Stimulated activated CD4-positive, alpha-beta T cell treated with anti-CD3 and anti-CD28 coated beads, Interleukin-1b, Interleukin-23, amount 100 ng/mL, for 24 hours (primary cell): ENCODE results near the gene NABP1.

ENCODE experiments used
- DNase-seq, 4 experiments: peaks; one replicate each; pipeline ENCODE4 v3.0.0-alpha.2; 2020; ENCODE audit warnings: low read depth in 4 of 4, low spot score in 1 of 4

NABP1 gene

DNA sequence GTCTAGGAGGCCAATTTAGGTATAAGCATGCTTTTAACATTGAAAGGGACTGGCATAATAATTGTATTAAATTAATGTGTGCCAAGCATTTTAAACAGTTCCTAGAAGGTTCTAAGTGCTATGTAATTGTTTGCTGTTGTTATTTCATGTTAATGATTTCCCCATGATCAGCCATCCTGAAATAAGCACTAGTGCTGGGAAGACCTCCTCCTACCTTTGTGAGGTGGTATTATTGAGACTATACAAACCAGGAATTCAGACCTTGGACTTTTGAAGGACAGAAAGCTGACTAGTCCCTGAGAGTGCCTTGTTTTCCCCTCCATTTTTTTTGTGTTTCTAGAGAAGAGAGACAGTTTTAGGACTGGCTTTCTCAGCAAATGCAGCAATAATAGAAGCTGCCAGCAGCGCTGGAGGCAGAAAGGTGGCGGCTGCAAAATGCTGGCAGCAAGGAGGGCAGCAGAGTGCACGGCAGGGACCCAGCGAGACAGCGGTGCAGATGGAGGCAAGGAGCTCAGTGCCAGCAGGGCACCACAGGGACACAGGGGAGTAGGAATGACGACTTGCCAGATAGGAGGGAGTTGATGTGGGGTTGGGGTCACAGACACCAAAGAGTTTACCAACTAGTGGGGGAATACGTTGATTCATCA is 25.3 kb downstream of the NABP1 start:
- no peak for DNase-seq

DNA sequence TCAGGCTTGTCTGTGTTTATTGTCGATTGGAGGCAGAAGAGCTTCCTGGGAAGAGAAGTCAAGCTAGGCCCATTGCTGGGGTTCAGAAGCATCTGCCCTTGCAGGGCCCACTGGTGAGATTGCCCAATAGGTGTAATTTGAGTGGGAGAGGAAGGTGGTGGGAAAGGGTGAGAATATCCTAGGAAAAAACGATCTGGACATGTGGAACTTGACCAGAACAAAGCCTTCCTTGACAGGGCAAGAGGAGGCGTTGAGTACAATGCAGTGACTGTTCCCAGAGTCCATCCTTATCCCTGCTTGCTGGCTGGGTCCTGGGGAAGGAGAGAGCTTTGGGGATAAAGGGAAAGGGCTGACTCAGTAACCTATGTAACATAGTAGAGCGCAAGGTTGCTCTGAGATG is 27.1 kb downstream of the NABP1 start:
- no peak for DNase-seq

DNA sequence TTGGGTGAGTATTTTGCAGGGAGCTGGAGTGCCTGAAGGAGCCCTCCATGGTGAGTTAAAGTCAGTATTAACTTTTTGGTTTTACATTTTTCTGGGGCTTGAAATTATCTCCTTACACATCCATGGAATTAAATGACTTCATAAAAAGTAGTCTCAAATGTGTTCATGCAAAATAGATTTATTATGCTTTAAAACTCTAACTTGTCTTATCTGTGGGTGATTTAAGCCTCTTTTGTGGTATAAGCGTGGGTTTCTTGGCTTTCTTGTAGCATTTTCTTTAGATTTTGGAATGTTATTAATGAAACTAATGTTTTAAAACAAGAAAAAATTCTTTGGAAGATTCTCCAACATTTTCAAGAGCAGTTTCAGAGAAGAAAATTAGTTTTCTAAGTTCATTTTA is 27.8 kb downstream of the NABP1 start:
- no peak for DNase-seq

DNA sequence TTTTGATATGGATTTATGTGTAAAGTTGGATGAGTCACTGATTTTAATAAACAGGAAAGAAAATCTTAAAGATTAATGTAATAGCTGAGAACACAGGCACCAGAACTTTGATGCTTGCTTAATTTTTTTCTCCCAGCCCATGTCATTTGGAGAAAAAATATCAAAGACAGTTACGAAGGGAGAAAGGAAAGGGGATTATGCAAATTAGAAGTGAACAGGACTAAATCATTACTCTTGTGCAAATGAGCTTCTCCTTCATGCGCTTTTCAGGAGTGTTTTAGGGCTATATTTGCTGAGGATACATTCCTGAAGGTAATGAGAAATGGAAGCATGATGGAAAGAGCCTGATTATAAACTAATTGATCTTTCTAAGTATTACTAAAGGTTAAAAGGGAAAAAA is 28.9 kb downstream of the NABP1 start:
- no peak for DNase-seq

DNA sequence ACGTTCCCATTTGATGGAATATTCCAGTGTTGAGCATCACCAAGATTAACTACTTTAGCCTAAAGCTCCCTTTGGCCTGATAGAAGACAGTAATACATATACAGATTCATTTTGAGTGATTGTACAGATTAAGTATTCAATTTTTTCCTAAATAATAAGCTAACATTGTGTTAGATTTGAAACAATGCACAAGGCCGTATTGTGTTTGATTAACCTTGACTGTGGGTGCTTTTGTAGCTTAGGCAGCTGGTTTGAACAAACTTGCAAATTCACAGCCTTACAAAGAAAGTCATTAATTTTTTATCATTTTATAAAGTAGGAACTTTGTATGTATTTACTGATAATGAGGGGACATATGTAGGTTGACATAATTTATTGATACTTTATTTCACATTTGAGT is 29.6 kb downstream of the NABP1 start:
- DNase-seq, result no peak

DNA sequence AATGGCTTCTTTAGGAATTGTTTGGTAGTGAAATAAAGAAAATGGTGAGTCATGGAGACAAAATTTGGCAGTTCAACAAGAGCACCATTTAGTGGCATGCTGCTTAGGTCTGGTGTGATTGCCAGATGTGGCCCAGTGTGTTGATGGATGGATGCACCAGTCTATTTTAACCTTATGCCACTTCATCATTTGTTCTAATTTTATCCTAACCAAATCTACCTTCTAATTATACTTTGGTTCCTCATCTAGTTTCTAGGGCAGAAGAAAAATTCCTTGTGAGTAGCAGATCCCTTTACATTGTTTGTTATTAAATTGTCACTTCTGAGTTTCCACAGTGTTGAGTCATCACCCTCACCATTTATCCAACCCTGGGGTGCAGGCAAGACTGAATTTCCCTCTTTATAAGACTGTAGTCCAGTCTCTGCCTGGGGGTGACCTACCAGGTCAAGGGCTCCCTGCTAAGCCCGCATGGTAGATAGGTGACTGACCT is 32.5 kb downstream of the NABP1 start:
- no peak for DNase-seq

DNA sequence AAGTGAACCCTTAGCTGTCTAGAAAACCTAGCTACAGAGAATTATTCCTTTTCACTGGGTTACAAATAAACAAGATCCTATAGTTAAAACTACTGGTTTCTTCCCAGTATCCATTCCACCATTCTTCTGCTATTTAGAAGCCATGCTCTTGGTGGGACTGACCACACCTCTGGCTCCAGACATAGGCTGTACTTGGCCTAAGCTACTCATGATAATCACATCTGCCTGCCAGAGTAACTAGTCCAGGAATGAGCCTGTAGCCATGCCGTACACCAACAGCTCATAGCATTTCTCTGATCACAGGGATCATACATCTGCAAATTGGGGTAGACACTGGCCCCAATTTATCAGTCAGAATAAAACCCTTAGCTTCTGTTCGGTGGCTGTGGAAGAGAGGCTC is 33.7 kb downstream of the NABP1 start:
- no peak for DNase-seq

DNA sequence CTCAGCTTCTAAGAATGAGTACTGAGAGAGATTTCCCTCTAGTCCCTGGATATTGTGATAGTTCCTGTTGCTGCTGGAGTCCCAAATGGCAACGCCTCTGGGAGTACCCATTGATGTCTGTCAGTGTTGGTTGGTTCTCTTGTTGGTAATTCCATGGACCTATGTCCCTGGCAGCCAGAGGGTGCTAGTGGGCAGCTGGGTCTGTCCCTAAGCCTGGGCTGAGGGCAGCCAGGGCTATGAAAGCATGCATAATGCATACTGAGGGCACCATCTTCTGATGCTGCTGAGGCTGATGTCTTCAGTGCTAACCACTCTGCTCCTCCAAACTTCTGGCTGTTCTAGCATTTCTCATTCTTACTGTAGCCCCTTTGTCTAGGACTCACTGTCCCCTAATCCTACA is 35.9 kb downstream of the NABP1 start:
- no peak for DNase-seq

DNA sequence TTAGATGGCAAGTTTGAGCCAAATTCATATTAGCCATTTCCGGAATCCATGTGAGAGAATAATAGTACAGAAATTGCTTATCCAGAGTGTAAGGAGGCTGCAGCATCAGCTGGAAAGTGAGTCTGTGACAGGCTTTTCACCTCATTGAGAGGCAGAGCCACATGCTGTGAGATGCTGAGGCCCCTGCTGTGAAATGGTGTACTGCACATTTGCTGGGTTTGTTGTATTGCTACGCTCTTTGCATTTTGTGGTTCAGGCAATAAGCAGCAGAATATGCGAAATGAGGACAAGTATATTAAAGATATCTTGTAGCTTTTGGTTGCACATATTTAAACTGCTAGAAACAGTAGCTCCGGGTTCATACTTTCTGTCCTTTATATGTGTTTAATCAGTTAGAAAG is 37.0 kb downstream of the NABP1 start:
- no peak for DNase-seq

DNA sequence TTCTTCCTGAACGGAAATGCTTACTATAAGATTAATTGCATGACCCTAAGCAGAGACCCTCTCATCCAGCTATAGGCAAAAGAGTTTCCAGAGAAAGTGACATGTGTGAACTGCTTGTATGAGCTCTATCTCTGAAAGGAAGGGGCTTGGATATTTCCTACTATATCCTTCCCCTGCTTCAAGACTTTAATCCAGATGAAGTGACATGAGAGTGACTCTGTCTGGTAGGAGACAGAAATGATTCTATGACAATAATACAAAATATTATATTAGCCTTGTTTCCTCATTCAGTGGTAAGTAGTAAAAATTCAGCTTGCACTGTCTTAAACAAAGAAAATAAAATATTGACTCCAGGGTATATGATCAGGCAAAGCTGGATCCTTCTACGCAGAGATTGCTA is 37.5 kb downstream of the NABP1 start:
- DNase-seq, result no peak

DNA sequence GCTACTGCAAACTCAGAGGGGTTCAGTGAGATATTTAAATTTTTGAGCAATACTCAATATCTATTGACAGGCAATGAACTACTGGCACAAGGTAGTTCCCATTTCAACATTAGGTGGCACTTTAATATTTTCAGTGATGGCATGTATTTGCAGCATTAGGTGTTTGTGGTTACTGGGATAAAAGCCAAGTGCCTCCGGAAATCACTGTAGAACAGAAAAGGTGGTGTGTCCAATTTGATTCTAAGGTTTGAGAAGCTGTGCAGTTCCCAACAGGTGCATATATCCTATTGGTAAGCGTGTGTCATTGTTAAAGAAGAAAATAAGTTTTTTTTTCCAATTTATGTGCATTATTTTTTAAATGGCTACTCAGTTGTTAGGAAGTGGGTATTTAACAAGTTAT is 41.3 kb downstream of the NABP1 start:
- DNase-seq, result no peak

DNA sequence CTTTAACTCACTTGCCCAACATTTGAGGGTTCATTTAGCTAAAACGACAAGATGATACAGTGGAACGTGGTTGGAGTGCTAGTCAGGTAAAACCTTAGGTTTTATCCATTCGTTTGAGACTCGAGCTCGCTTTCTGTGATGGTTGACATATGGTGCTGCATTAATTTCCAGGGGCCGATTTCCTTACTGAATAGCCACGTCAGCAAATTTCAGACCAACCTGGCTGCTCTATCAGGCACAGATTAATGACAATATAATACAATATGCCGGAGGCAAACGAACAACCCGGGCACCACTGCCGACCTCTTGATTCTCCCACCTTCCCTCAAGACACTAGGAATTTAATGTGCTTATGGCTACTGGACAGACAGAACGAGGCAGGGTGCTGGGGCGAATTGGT is 42.0 kb downstream of the NABP1 start:
- DNase-seq, result no peak

DNA sequence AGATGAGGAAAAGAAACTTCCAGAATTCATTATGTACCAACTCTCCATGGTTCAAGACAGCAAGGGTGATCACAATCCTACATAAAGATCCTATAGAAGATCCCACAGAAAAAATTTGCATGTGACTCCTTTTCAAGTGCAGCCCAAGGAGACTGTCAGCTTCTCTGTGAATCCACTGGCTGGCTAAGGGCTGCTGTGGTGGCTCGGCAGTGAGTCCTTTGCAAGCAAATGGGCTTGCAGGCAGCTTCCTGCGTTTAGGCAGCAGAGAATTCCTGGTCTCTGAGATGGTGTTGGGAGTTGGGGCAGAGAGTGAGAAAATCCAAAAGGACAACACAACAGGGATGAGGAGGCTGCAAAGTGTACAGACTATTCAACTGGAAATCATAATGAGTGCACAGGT is 43.4 kb downstream of the NABP1 start:
- DNase-seq, result no peak

DNA sequence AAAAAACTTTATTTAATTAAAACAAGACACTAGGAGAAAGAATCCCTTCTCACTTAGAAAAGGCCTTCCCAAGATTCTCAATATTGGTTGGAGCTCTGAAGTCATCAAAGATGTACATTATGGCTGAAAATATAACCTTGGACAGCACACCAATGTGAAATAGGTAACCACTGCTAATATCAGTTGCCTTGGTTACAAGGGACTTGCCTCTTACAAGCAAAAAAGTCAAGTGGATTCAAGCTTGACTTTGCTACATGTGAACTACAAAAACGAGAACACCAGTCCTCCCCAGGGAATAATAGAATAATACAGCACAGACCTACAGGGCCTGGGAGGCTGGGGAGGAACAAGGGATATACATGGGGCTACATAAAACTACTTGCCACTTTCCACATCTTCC is 46.1 kb downstream of the NABP1 start:
- DNase-seq, result no peak

DNA sequence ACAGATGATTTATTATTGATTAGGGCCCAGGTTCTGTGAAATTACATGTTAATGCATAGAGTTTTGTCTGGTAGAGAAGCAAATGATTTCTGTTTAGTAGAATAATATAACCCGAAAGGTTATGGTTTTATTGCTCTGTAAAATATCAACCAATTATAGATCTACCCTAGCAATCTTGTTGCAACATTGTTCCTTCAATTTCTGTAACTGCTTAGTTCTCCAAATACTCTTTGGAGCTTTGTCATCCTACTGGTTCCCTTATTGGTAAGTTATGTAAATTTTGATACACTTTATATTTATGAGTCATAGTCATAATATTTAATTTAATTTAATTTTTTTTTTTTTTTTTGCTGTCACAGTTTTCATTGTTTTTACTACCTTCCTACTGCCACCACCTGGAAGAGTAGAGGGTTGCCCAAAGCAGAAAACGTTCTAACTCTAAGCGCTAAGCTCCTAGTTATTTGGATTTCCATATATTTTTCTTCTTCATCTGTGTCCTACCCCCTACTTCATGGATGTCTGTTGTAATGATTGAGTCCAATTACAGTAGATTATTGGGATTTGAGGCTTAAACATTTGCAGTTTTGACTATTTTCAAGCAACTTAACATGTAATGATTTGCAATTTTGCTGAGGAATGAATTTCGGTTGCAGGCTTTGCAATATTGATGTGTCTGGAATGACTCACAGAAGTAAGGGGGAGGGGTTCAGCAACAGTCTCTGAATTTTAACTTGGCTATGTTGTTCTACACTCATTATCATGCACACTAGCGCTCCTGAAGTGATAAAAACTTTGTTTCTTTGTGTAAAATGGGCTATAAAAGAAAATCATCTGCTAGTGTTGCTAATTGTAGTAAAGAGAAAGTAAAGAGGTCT is 51.1 kb downstream of the NABP1 start:
- no peak for DNase-seq

DNA sequence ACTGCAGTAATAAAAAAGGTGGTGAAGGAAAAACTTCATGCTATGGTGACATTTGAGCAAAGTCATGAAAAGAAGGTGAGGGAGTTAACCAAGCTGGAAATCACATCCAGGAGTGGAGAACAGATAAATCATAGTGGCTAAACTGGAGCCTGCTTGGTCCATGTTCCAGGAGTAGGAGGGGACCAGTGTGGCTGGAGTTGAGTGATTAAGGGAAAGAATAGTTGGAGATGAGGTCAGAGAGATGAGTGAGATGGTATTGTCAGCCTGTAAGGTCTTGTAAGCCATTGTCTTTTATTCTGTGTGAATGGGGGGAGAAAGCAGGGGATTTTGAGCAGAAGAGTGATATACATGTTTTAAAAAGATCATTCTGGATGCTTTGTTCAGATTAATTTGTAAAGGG is 52.3 kb downstream of the NABP1 start:
- DNase-seq, result no peak
